Measurements from ENCODE around the gene MAST4. TPM values are rescaled to one million over a fixed set of nuclear protein-coding genes. Genes with fewer than 3 reads are reported as not detected.

MAST4 gene
- total RNA-seq, 1 donor from 2014 or later: 17.2 TPM

GRCh38 chr5:66903709-66904108, 307.5 kb downstream of the MAST4 start:
- intact Hi-C loops (cut with micrococcal nuclease): no loop called here
- ATAC-seq (ENCODE audit: low read depth): no peak

GRCh38 chr5:66904189-66904588, 308.0 kb downstream of the MAST4 start:
- Mint-ChIP-seq H3K27me3 (no peaks in the 10 kb centered on the region), H3K4me3 (no peak overlapping the region), H3K9me3 (no peaks in the 10 kb centered on the region), H3K4me1 (no peaks in the 10 kb centered on the region), H3K27ac (no peak overlapping the region), H3K36me3 (ENCODE audit: low read depth) (no peaks in the 10 kb centered on the region)
- ATAC-seq (ENCODE audit: low read depth): no peak
- no peak for DNase-seq
- intact Hi-C loops (cut with micrococcal nuclease): no loop called here
- no peak for TF ChIP-seq CTCF (IDR thresholded peaks at IDR 0.05)
- POLR2A ChIA-PET: no interaction called here
- CTCF ChIA-PET: no interaction called here

More at GRCh38 chr5:66903709-66904108, 307.5 kb downstream of the MAST4 start:
- POLR2A ChIA-PET: no interaction called here
- no peaks in the 10 kb centered on the region for H3K27me3 Mint-ChIP-seq
- H3K4me3 Mint-ChIP-seq: no peak overlapping the region
- no peak for TF ChIP-seq CTCF (IDR thresholded peaks at IDR 0.05)
- H3K27ac Mint-ChIP-seq: no peak overlapping the region
- H3K9me3 Mint-ChIP-seq: no peaks in the 10 kb centered on the region
- H3K36me3 Mint-ChIP-seq (ENCODE audit: low read depth): no peaks in the 10 kb centered on the region
- no peaks in the 10 kb centered on the region for H3K4me1 Mint-ChIP-seq
- no peak for DNase-seq
- CTCF ChIA-PET: no interaction called here

GRCh38 chr5:66906021-66906420, 309.8 kb downstream of the MAST4 start:
- ATAC-seq (ENCODE audit: low read depth): no peak
- intact Hi-C loops (cut with micrococcal nuclease): no loop called here
- CTCF ChIA-PET: no interaction called here
- Mint-ChIP-seq H3K9me3 (no peaks in the 10 kb centered on the region), H3K27ac (no peak overlapping the region), H3K27me3 (no peaks in the 10 kb centered on the region), H3K4me3 (no peak overlapping the region), H3K36me3 (ENCODE audit: low read depth) (no peaks in the 10 kb centered on the region), H3K4me1 (no peaks in the 10 kb centered on the region)
- POLR2A ChIA-PET: no interaction called here
- no peak for DNase-seq
- TF ChIP-seq CTCF (IDR thresholded peaks at IDR 0.05): no peak

GRCh38 chr5:66908230-66908629, 312.0 kb downstream of the MAST4 start:
- ATAC-seq (ENCODE audit: low read depth) (no peak), DNase-seq (no peak)
- POLR2A ChIA-PET: no interaction called here
- TF ChIP-seq CTCF (IDR thresholded peaks at IDR 0.05): no peak
- H3K9me3 Mint-ChIP-seq: no peaks in the 10 kb centered on the region
- intact Hi-C loops (cut with micrococcal nuclease): no loop called here
- no peaks in the 10 kb centered on the region for H3K4me1 Mint-ChIP-seq
- no peak overlapping the region for H3K4me3 Mint-ChIP-seq
- no peak overlapping the region for H3K27ac Mint-ChIP-seq
- no peaks in the 10 kb centered on the region for H3K27me3 Mint-ChIP-seq
- CTCF ChIA-PET: no interaction called here
- H3K36me3 Mint-ChIP-seq (ENCODE audit: low read depth): no peaks in the 10 kb centered on the region

- TF ChIP-seq CTCF (IDR thresholded peaks at IDR 0.05): no peak
- Mint-ChIP-seq H3K9me3 (no peaks in the 10 kb centered on the region), H3K4me3 (no peak overlapping the region), H3K36me3 (ENCODE audit: low read depth) (no peaks in the 10 kb centered on the region), H3K4me1 (no peaks in the 10 kb centered on the region), H3K27ac (no peak overlapping the region), H3K27me3 (no peaks in the 10 kb centered on the region)
- intact Hi-C loops (cut with micrococcal nuclease): no loop called here
- ATAC-seq (ENCODE audit: low read depth) (no peak), DNase-seq (no peak)
- ChIA-PET POLR2A (no interaction called here), CTCF (no interaction called here)
These were observed 313.2 kb downstream of the MAST4 start for GRCh38 chr5:66909364-66909763.

Measured in activated B cell treated with CpG ODN at 0.5 μM for 24 hours (primary cell).